AG04449 (cell line): ENCODE measurements around the gene JTB.

ENCODE experiments used
- CTCF ChIA-PET: fragments of 350-600 bp; formaldehyde crosslinking; extraction: SDS; loops from one replicate; lab custom pipeline; 2021; ENCODE audit warnings: antibody characterized with exemption; lab: Yijun Ruan, JAX
- POLR2A ChIA-PET: fragments of 400-600, 350-600 bp; formaldehyde crosslinking; extraction: SDS; loops from one replicate; lab custom pipeline; 2020; ENCODE audit warnings: antibody characterized with exemption, inconsistent platforms; lab: Yijun Ruan, JAX
- DNase-seq: peaks from one replicate; pipeline ENCODE4 v3.0.0-alpha.2; 2010; ENCODE audit warnings: low read depth, low spot score
- H3K4me3 ChIP-seq: 2 replicates; pipeline ENCODE4 v1.5.1; 2011; ENCODE audit warnings: low read depth, mild to moderate bottlenecking, control low read depth, low read length
- TF ChIP-seq, protein P1 (sequence below): IDR thresholded peaks from one replicate; pipeline ENCODE4 v1.5.1; 2011; ENCODE audit warnings: mild to moderate bottlenecking, moderate library complexity, low read length, control low read depth, inconsistent platforms; ENCODE audit not compliant: insufficient read depth; ENCODE audit errors: missing control alignments

The JTB gene

DNA sequence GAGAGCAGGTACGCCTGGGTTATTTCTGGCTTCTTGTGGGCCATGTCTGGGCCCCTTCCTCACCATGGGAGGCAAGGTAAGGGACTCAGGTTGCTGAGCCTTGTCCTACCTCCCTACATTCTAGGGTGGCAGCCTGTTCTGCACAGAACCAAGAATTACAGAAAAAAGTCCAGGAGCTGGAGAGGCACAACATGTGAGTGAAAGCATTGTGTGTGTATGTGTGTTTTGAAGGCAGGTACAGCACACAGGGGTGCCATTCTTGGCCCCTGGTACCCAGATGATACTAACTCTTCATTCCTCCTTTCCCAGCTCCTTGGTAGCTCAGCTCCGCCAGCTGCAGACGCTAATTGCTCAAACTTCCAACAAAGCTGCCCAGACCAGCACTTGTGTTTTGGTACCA lies 4.4 kb downstream of the JTB start:
- TF ChIP-seq, protein P1, sequence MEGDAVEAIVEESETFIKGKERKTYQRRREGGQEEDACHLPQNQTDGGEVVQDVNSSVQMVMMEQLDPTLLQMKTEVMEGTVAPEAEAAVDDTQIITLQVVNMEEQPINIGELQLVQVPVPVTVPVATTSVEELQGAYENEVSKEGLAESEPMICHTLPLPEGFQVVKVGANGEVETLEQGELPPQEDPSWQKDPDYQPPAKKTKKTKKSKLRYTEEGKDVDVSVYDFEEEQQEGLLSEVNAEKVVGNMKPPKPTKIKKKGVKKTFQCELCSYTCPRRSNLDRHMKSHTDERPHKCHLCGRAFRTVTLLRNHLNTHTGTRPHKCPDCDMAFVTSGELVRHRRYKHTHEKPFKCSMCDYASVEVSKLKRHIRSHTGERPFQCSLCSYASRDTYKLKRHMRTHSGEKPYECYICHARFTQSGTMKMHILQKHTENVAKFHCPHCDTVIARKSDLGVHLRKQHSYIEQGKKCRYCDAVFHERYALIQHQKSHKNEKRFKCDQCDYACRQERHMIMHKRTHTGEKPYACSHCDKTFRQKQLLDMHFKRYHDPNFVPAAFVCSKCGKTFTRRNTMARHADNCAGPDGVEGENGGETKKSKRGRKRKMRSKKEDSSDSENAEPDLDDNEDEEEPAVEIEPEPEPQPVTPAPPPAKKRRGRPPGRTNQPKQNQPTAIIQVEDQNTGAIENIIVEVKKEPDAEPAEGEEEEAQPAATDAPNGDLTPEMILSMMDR: no peak
- ChIA-PET POLR2A (interaction anchor here (1.2 to 1.3 kb wide), 2 partner anchors 13 to 14 kb away, joined by 3 read pairs; partner anchors contain the start of genes CRTC2 and RAB13), CTCF (interaction anchor here (1.8 to 2.0 kb wide), 2 partner anchors 13 to 27 kb away, joined by 6 to 15 read pairs; partner anchors contain the start of genes DENND4B and RAB13)

DNA sequence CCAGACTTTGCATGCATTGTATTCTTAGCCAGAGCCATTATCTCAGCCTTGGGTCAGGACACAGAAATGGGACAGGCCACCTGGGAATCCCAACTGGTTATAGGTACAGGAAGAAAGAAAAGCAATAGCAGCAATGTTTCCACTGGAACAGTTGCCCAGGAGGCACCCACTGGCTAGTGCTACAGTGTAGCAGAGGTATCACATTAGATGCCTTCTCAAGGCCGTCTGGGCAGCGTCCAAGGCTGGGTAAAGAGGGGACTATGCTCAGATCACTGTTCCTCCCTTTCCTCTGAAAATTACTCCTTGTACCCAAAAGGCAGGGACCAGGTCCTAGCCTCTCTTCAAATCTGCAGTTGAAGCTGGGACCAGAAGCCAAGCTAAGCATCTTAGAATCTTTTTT lies 7.1 kb downstream of the JTB start:
- no peak overlapping the region for H3K4me3 ChIP-seq
- CTCF ChIA-PET: interaction anchor here (1.0 kb wide), 1 partner anchor 16 kb away, joined by 3 read pairs; the partner anchor contains the start of gene RAB13
- TF ChIP-seq, protein P1: no peak
- DNase-seq: no peak
- POLR2A ChIA-PET: interaction anchor here (1.4 kb wide), 1 partner anchor 21 kb away, joined by 3 read pairs; no protein-coding TSS in a partner anchor

More for the DNA sequence above, 4.4 kb downstream of the JTB start:
- DNase-seq: no peak
- no peak overlapping the region for H3K4me3 ChIP-seq

DNA sequence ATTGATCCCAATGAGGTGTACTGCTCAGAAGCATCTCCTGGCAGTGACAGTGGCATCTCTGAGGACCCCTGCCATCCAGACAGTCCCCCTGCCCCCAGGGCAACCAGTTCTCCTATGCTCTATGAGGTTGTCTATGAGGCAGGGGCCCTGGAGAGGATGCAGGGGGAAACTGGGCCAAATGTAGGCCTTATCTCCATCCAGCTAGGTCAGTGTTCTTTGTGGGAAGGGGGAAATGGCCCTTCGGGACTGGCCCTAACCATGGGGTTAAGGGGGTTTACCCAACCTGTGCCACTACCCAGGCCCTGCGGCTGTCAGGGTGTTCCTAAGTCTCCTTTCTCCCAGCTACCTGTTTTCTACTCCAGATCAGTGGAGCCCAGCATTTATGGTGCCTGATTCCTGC lies 8.5 kb downstream of the JTB start:
- TF ChIP-seq, protein P1: no peak
- ChIA-PET POLR2A (interaction anchor here (3.7 kb wide), 1 partner anchor 8 kb away, joined by 44 read pairs; the partner anchor contains the start of gene JTB), CTCF (interaction anchor here (1.1 to 4.8 kb wide), 6 partner anchors 9 to 291 kb away, joined by 3 to 45 read pairs (median 14); partner anchors contain the start of genes DENND4B, JTB, NPR1 and RAB13)
- H3K4me3 ChIP-seq: no peak overlapping the region
- DNase-seq: no peak

DNA sequence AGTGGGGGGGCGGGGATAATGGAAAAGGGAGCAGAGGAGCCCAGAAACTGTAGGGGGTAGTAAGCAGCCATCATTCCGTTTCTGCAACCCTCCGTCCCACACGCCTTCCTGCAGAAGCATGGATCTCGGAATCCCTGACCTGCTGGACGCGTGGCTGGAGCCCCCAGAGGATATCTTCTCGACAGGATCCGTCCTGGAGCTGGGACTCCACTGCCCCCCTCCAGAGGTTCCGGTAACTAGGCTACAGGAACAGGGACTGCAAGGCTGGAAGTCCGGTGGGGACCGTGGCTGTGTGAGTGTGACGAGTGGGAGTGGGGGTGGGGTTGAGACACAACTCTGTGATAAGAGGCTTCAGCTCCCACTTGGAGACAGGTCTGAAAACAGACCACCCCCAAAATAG lies 9.1 kb downstream of the JTB start:
- TF ChIP-seq, protein P1: no peak

DNA sequence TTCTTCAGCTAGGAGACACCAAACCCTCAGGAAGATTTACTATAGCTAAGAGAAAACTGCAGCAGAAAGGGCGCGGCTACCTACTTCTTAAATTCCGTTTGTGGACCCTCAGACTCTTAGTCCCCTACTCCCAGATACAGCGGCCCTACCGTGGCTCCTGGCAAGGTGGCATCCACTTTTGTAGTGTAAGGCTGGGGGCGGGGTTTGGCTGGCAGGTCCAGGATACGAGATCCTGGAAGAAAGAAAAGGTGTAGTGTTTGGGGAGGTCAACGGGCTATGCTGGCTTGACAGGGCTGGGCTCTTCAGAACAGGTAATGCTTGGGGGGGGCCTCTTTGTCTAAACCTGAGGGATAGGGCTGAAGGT lies 9.5 kb downstream of the JTB start:
- CTCF ChIA-PET: interaction anchor here (0.9 to 4.8 kb wide), 12 partner anchors 10 to 290 kb away, joined by 3 to 45 read pairs (median 6); partner anchors contain the start of genes DENND4B, JTB, NPR1 and RAB13
- H3K4me3 ChIP-seq: peak overlapping the region; percentile 73
- POLR2A ChIA-PET: interaction anchor here (1.0 to 3.7 kb wide), 8 partner anchors 9 to 341 kb away, joined by 3 to 44 read pairs (median 6); partner anchors contain the start of genes CRTC2, DENND4B, JTB and RAB13
- TF ChIP-seq, protein P1: no peak
- DNase-seq: no peak

More for the DNA sequence above, 9.1 kb downstream of the JTB start:
- H3K4me3 ChIP-seq: peak overlapping the region; percentile 73
- CTCF ChIA-PET: interaction anchor here (1.1 to 4.8 kb wide), 8 partner anchors 9 to 290 kb away, joined by 3 to 45 read pairs (median 8); partner anchors contain the start of genes DENND4B, JTB, NPR1 and RAB13
- POLR2A ChIA-PET: interaction anchor here (1.5 to 3.7 kb wide), 4 partner anchors 9 to 341 kb away, joined by 4 to 44 read pairs (median 12); partner anchors contain the start of genes CRTC2, DENND4B, JTB and S100A13
- DNase-seq: no peak
